HEK293 (cell line): ENCODE data around the gene SLFNL1.

Experiments
- CTCF ChIA-PET: fragments of 350-600 bp; formaldehyde crosslinking; extraction: SDS; loops from one replicate; lab custom pipeline; 2021; ENCODE audit warnings: antibody characterized with exemption; lab: Yijun Ruan, JAX
- POLR2A ChIA-PET: fragments of 300-600 bp; formaldehyde crosslinking; extraction: SDS; loops from one replicate; lab custom pipeline; 2020; ENCODE audit warnings: antibody characterized with exemption, inconsistent platforms; lab: Yijun Ruan, JAX
- H3K27ac ChIP-seq: fragments of 200-500 bp; sonication (Bioruptor generic); 2 replicates; pipeline ENCODE4 v1.5.1; 2014; ENCODE audit warnings: low read depth, low read length, control low read depth, inconsistent platforms; ENCODE audit errors: extremely low read depth
- H3K36me3 ChIP-seq, 2 experiments: fragments of 200-500 bp in 1 of 2; sonication (Bioruptor generic) in 1 of 2; 1 replicate in 1 of 2; 2 replicates in 1 of 2; pipeline ENCODE4 v1.5.1; 2014 to 2017; ENCODE audit warnings: inconsistent platforms in 2 of 2, low read length in 2 of 2; ENCODE audit not compliant: control insufficient read depth in 2 of 2, insufficient read depth in 1 of 2
- H3K4me1 ChIP-seq: fragments of 200-500 bp; sonication (Bioruptor generic); 2 replicates; pipeline ENCODE4 v1.5.1; 2014; ENCODE audit warnings: mild to moderate bottlenecking, low read length, inconsistent platforms; ENCODE audit not compliant: control insufficient read depth, insufficient read depth
- H3K4me3 ChIP-seq: 2 replicates; pipeline ENCODE4 v1.5.1; 2011; ENCODE audit warnings: low read depth, mild to moderate bottlenecking, control low read depth, low read length, moderate library complexity
- H3K9me3 ChIP-seq: fragments of 200-500 bp; sonication (Bioruptor generic); 2 replicates; pipeline ENCODE4 v1.5.1; 2014; ENCODE audit warnings: low read depth, low read length, inconsistent platforms; ENCODE audit not compliant: control insufficient read depth, insufficient read depth
- BCL11B ChIP-seq: fragments of 450-650 bp; formaldehyde crosslinking; IDR thresholded peaks from 2 replicates; pipeline ENCODE4 v1.5.1; 2016; ENCODE audit warnings: low read depth, missing biosample characterization, missing genetic modification characterization
- KLF16 ChIP-seq: fragments of 450-650 bp; formaldehyde crosslinking; IDR thresholded peaks from 2 replicates; pipeline ENCODE4 v1.5.1; 2017; ENCODE audit warnings: missing biosample characterization, missing genetic modification characterization
- OVOL3 ChIP-seq: fragments of 450-650 bp; formaldehyde crosslinking; IDR thresholded peaks from 2 replicates; pipeline ENCODE4 v1.5.1; 2016; ENCODE audit warnings: missing biosample characterization, missing genetic modification characterization
- SCRT2 ChIP-seq: fragments of 450-650 bp; formaldehyde crosslinking; IDR thresholded peaks from 2 replicates; pipeline ENCODE4 v1.5.1; 2016; ENCODE audit warnings: missing biosample characterization, missing genetic modification characterization
- ZFHX2 ChIP-seq: fragments of 450-650 bp; formaldehyde crosslinking; conservative IDR thresholded peaks from 2 replicates; pipeline ENCODE4 v1.5.1; 2016; ENCODE audit warnings: missing biosample characterization, missing genetic modification characterization
- ZNF132 ChIP-seq: fragments of 450-650 bp; formaldehyde crosslinking; IDR thresholded peaks from 2 replicates; pipeline ENCODE4 v1.5.1; 2017; ENCODE audit warnings: missing biosample characterization, missing genetic modification characterization, borderline replicate concordance
- ZNF174 ChIP-seq: fragments of 450-650 bp; formaldehyde crosslinking; IDR thresholded peaks from 2 replicates; pipeline ENCODE4 v1.5.0; 2017; ENCODE audit warnings: missing biosample characterization, mild to moderate bottlenecking, missing genetic modification characterization
- ZNF394 ChIP-seq: fragments of 450-650 bp; formaldehyde crosslinking; IDR thresholded peaks from 2 replicates; pipeline ENCODE4 v1.5.1; 2016; ENCODE audit warnings: missing biosample characterization, missing genetic modification characterization, mild to moderate bottlenecking, moderate library complexity, borderline replicate concordance
- ZNF514 ChIP-seq: fragments of 450-650 bp; formaldehyde crosslinking; IDR thresholded peaks from 2 replicates; pipeline ENCODE4 v1.5.1; 2016; ENCODE audit warnings: missing biosample characterization, missing genetic modification characterization
- ZSCAN23 ChIP-seq: fragments of 450-650 bp; formaldehyde crosslinking; IDR thresholded peaks from 2 replicates; pipeline ENCODE4 v1.5.1; 2016; ENCODE audit warnings: missing biosample characterization, missing genetic modification characterization
- TF ChIP-seq, protein P1 (sequence below): fragments of 450-650 bp; formaldehyde crosslinking; IDR thresholded peaks from 2 replicates; pipeline ENCODE4 v1.5.1; 2016; ENCODE audit warnings: missing biosample characterization, missing genetic modification characterization

Gene SLFNL1

DNA sequence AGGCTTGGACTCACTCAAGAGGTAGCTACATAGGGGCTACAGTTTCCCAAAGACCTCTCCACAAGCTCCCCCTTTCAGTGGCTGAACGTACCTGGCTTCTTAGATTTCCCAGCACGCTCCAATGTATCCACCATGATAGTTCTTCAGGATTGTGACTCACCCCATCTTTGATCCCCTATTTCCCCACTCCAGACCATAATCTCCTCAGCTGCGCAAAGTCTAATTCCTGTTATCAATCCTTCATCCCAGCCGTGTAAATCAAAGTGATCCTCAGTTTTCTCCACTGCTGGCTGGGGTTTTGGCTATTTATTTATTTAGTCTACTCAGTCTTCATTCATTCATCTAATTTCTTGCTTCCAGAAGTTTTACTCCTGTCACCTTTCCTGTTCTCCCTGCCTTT, 55.1 kb downstream of the SLFNL1 start:
- Histone ChIP-seq H3K36me3 (no peaks in the 10 kb centered on the region), H3K27ac (no peak overlapping the region), H3K4me1 (no peaks in the 10 kb centered on the region), H3K4me3 (no peak overlapping the region), H3K9me3 (no peaks in the 10 kb centered on the region)
- ChIA-PET POLR2A (interaction anchor here (1.1 to 1.3 kb wide), 2 partner anchors 13 to 60 kb away, joined by 3 to 8 read pairs; partner anchors contain the start of gene CTPS1), CTCF (interaction anchor here (0.6 to 1.4 kb wide), 2 partner anchors 12 to 127 kb away, joined by 3 read pairs; no protein-coding TSS in a partner anchor)
- TF ChIP-seq, protein P1, sequence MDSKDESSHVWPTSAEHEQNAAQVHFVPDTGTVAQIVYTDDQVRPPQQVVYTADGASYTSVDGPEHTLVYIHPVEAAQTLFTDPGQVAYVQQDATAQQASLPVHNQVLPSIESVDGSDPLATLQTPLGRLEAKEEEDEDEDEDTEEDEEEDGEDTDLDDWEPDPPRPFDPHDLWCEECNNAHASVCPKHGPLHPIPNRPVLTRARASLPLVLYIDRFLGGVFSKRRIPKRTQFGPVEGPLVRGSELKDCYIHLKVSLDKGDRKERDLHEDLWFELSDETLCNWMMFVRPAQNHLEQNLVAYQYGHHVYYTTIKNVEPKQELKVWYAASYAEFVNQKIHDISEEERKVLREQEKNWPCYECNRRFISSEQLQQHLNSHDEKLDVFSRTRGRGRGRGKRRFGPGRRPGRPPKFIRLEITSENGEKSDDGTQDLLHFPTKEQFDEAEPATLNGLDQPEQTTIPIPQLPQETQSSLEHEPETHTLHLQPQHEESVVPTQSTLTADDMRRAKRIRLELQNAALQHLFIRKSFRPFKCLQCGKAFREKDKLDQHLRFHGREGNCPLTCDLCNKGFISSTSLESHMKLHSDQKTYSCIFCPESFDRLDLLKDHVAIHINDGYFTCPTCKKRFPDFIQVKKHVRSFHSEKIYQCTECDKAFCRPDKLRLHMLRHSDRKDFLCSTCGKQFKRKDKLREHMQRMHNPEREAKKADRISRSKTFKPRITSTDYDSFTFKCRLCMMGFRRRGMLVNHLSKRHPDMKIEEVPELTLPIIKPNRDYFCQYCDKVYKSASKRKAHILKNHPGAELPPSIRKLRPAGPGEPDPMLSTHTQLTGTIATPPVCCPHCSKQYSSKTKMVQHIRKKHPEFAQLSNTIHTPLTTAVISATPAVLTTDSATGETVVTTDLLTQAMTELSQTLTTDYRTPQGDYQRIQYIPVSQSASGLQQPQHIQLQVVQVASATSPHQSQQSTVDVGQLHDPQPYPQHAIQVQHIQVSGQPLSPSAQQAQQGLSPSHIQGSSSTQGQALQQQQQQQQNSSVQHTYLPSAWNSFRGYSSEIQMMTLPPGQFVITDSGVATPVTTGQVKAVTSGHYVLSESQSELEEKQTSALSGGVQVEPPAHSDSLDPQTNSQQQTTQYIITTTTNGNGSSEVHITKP, result no peak
- TF ChIP-seq ZSCAN23, result no peak
- TF ChIP-seq ZNF132, result no peak
- TF ChIP-seq ZNF394 (tag by site-specific recombination), result no peak
- no peak for TF ChIP-seq KLF16 (tag by site-specific recombination)
- TF ChIP-seq ZNF174 (tag by site-specific recombination), result no peak
- TF ChIP-seq ZNF514 (tag by site-specific recombination), result no peak
- TF ChIP-seq BCL11B (tag by site-specific recombination), result no peak
- TF ChIP-seq SCRT2, result no peak
- no peak for TF ChIP-seq OVOL3
- no peak for TF ChIP-seq ZFHX2
